ENCODE measurements around the gene EPM2A. TPM values are rescaled to one million over a fixed set of nuclear protein-coding genes. Genes with fewer than 3 reads are reported as not detected.

The EPM2A gene
- total and polyA plus RNA-seq, 2 donors (not counting 3 experiments of a cell fraction or from before 2014, with no cell fraction given), result 3.1 to 4.8 TPM

DNA sequence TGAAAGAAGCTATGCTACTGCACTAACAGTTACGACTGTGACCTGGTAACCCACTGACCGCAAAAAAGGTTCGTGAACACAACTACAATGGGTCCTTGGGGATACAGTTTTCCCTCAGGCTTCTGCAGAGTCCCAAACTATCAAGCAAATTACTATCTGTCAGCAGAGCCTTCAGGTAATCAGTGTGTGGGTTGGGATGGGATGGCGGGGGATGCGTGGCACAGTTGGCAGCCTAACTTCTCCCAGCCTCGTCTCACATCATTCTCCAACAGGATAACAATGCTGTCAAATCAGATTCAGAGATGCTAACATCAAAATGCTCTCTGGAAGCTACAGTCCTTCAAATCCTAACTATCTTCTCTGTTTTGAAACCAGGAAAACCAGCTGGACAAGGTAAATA, 102.3 kb downstream of the EPM2A start:
- no peaks in the 10 kb centered on the region for H3K9me1 ChIP-seq (replicated peaks; ENCODE audit: control insufficient read depth, extremely low read depth, insufficient read depth, low read length)
- H4K20me1 ChIP-seq (replicated peaks; ENCODE audit: control insufficient read depth, extremely low read depth, insufficient read depth, low read length), result no peaks in the 10 kb centered on the region
- dilution Hi-C loops (cut with MboI; ENCODE audit: extremely low pct_ligation_motif_present, low sequenced_read_pairs) (no loop called here), intact Hi-C loops (cut with micrococcal nuclease) (loop anchor here (5.0 kb wide), 1 partner anchor 1046 kb away; no protein-coding TSS in a partner anchor)
- H3K27me3 ChIP-seq (ENCODE audit: control insufficient read depth in 2 of 2, insufficient read depth in 2 of 2, low read length in 2 of 2), result no peaks in the 10 kb centered on the region
- POLR2A ChIA-PET, result no interaction called here
- H3K9ac ChIP-seq (replicated peaks; ENCODE audit: extremely low read depth, insufficient read depth, low read length), result no peak overlapping the region
- H3K4me1 ChIP-seq (ENCODE audit: control insufficient read depth, extremely low read depth, insufficient read depth, low read length), result no peaks in the 10 kb centered on the region
- no peak overlapping the region for H3K4me2 ChIP-seq (ENCODE audit: insufficient read depth, low read length)
- H3K9me3 ChIP-seq (replicated peaks; ENCODE audit: control insufficient read depth, insufficient read depth, low read length), result no peaks in the 10 kb centered on the region
- FAIRE-seq (no peak), DNase-seq (ENCODE audit: low read depth, low spot score) (no peak)
- no peak overlapping the region for H3K27ac ChIP-seq (ENCODE audit: insufficient read depth, low read depth, low read length)
- CTCF ChIA-PET, result interaction anchor here (0.9 to 3.9 kb wide), 16 partner anchors 8 to 496 kb away, joined by 3 to 83 read pairs (median 10); no protein-coding TSS in a partner anchor
- TF ChIP-seq, protein P1, sequence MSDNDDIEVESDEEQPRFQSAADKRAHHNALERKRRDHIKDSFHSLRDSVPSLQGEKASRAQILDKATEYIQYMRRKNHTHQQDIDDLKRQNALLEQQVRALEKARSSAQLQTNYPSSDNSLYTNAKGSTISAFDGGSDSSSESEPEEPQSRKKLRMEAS (IDR thresholded peaks at IDR 0.05; ENCODE audit: insufficient read depth, insufficient read length), result no peak
- TF ChIP-seq EZH2 (IDR thresholded peaks at IDR 0.05; ENCODE audit: borderline replicate concordance, low read depth, low read length, severe bottlenecking) (no peak), JUN (IDR thresholded peaks at IDR 0.05; ENCODE audit: borderline replicate concordance, insufficient read depth, insufficient read length, low read depth) (no peak), FOS (IDR thresholded peaks at IDR 0.05; ENCODE audit: borderline replicate concordance, insufficient read depth, low read length) (no peak), MYC (IDR thresholded peaks at IDR 0.05; ENCODE audit: low read depth, low read length) (no peak), POLR2A (IDR thresholded peaks at IDR 0.05; ENCODE audit: low read depth, low read length) (no peak), GATA2 (IDR thresholded peaks at IDR 0.05; ENCODE audit: insufficient read depth, insufficient read length, low read depth, low read length) (no peak), POLR2AphosphoS5 (IDR thresholded peaks at IDR 0.05; ENCODE audit: insufficient read depth, low read depth, low read length) (no peak)
- TF ChIP-seq, protein P2, sequence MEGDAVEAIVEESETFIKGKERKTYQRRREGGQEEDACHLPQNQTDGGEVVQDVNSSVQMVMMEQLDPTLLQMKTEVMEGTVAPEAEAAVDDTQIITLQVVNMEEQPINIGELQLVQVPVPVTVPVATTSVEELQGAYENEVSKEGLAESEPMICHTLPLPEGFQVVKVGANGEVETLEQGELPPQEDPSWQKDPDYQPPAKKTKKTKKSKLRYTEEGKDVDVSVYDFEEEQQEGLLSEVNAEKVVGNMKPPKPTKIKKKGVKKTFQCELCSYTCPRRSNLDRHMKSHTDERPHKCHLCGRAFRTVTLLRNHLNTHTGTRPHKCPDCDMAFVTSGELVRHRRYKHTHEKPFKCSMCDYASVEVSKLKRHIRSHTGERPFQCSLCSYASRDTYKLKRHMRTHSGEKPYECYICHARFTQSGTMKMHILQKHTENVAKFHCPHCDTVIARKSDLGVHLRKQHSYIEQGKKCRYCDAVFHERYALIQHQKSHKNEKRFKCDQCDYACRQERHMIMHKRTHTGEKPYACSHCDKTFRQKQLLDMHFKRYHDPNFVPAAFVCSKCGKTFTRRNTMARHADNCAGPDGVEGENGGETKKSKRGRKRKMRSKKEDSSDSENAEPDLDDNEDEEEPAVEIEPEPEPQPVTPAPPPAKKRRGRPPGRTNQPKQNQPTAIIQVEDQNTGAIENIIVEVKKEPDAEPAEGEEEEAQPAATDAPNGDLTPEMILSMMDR (IDR thresholded peaks at IDR 0.05; ENCODE audit: extremely low read depth in 1 of 2, insufficient read depth in 1 of 2, low read depth in 1 of 2, low read length in 2 of 2), result no peak
- H2AFZ ChIP-seq (ENCODE audit: low read depth, low read length), result no peak overlapping the region
- no TSS peak for BruUV-seq (replicated peaks)
- no peaks in the 10 kb centered on the region for H3K36me3 ChIP-seq (ENCODE audit: control insufficient read depth in 2 of 2, extremely low read depth in 1 of 2, insufficient read depth in 2 of 2, low read length in 2 of 2)
- no peaks in the 10 kb centered on the region for H3K79me2 ChIP-seq (ENCODE audit: control insufficient read depth, insufficient read depth, low read length)
- no peak overlapping the region for H3K4me3 ChIP-seq (replicated peaks in 1 of 3; ENCODE audit: insufficient read depth in 1 of 3, low read depth in 1 of 3, low read length in 3 of 3)
